B cell (primary cell): ENCODE measurements around the gene ZBTB2. TPM values are rescaled to one million over a fixed set of nuclear protein-coding genes. Genes with fewer than 3 reads are reported as not detected.

ENCODE experiments used
- ATAC-seq: fragments of 200-7000 bp; cut with Tn5 transposase; one replicate; pipeline ENCODE4 v1.10.0; 2021; ENCODE audit warnings: low read depth, mild to moderate bottlenecking, moderate number of reproducible peaks, moderate library complexity
- CTCF ChIA-PET: fragments of 350-600 bp; sonication (Branson Sonifier 250); formaldehyde crosslinking; loops from one replicate; lab custom pipeline; 2021; ENCODE audit warnings: antibody characterized with exemption, inconsistent platforms; lab: Charles Lee
- POLR2A ChIA-PET: fragments of 350-600 bp; sonication (Branson Sonifier 250); formaldehyde crosslinking; loops from one replicate; lab custom pipeline; 2021; ENCODE audit warnings: antibody characterized with exemption; lab: Charles Lee
- DNase-seq: peaks from one replicate; pipeline ENCODE4 v3.0.0; 2013
- H2AFZ ChIP-seq: 2 replicates; pipeline ENCODE4 v1.6.1; 2012; ENCODE audit warnings: mild to moderate bottlenecking, low read depth, low read length; ENCODE audit not compliant: insufficient read depth, poor library complexity, severe bottlenecking
- H3K27ac ChIP-seq, 2 donors: 1 replicate in 1 of 2; 2 replicates in 1 of 2; pipeline ENCODE4 v1.5.1; 2012 to 2013; ENCODE audit warnings: low read length in 2 of 2, mild to moderate bottlenecking in 2 of 2, moderate library complexity in 1 of 2
- H3K27me3 ChIP-seq, 4 experiments: fragments of 200-600 bp in 1 of 4; sonication (generic) in 1 of 4; replicated peaks in 1 of 4; 1 replicate in 2 of 4; 2 replicates in 2 of 4; pipeline versions ENCODE4 v1.6.1 to v1.7.0; 2013 to 2016; ENCODE audit warnings: low read length in 3 of 4, mild to moderate bottlenecking in 2 of 4, mixed read lengths in 1 of 4, moderate library complexity in 1 of 4; ENCODE audit not compliant: insufficient read depth in 4 of 4, control insufficient read depth in 3 of 4; ENCODE audit errors: control extremely low read depth in 1 of 4
- H3K36me3 ChIP-seq, 2 experiments: replicated peaks in 1 of 2; 1 replicate in 1 of 2; 2 replicates in 1 of 2; pipeline versions ENCODE4 v1.6.1 to v1.7.1; 2013; ENCODE audit warnings: low read length in 1 of 2; ENCODE audit not compliant: insufficient read depth in 2 of 2, control insufficient read depth in 1 of 2; ENCODE audit errors: control extremely low read depth in 1 of 2, extremely low read depth in 1 of 2
- H3K4me1 ChIP-seq, 2 donors: fragments of 200-600 bp in 1 of 2; sonication (generic) in 1 of 2; 1 replicate in 1 of 2; 2 replicates in 1 of 2; pipeline versions ENCODE4 v1.5.1 to v1.6.1; 2013 to 2017; ENCODE audit warnings: low read length in 2 of 2; ENCODE audit not compliant: control insufficient read depth in 2 of 2, insufficient read depth in 2 of 2
- H3K4me2 ChIP-seq: replicated peaks from 2 replicates; pipeline ENCODE3; 2012; ENCODE audit warnings: mild to moderate bottlenecking, low read depth, low read length; ENCODE audit not compliant: poor library complexity, severe bottlenecking
- H3K4me3 ChIP-seq, 5 experiments: fragments of 200-600 bp in 1 of 5; sonication (generic) in 1 of 5; 1 replicate in 3 of 5; 2 replicates in 2 of 5; pipeline versions ENCODE4 v1.5.1 to v1.7.0; 2011 to 2016; ENCODE audit warnings: low read length in 4 of 5, mild to moderate bottlenecking in 4 of 5, low read depth in 2 of 5, control low read depth in 1 of 5, moderate library complexity in 1 of 5; ENCODE audit not compliant: insufficient read depth in 1 of 5; ENCODE audit errors: control extremely low read depth in 1 of 5, extremely low read depth in 1 of 5
- H3K79me2 ChIP-seq: fragments of 200-600 bp; sonication (generic); one replicate; pipeline ENCODE4 v1.6.0; 2016; ENCODE audit warnings: low read length; ENCODE audit not compliant: control insufficient read depth, insufficient read depth
- H3K9ac ChIP-seq: fragments of 200-600 bp; sonication (generic); 2 replicates; pipeline ENCODE4 v1.6.1; 2017; ENCODE audit warnings: mild to moderate bottlenecking, low read length, moderate library complexity
- H3K9me3 ChIP-seq, 3 donors: one replicate each; pipeline versions ENCODE4 v1.6.1 to v1.7.1; 2013; ENCODE audit warnings: low read length in 2 of 3; ENCODE audit not compliant: control insufficient read depth in 2 of 3, insufficient read depth in 1 of 3; ENCODE audit errors: control extremely low read depth in 1 of 3
- H4K20me1 ChIP-seq: 2 replicates; pipeline ENCODE4 v1.6.0; 2012; ENCODE audit warnings: mild to moderate bottlenecking, low read length; ENCODE audit not compliant: insufficient read depth, control insufficient read depth, poor library complexity, severe bottlenecking
- H3K27ac Mint-ChIP-seq: one replicate; pipeline ENCODE4 v1.8.0; 2021; ENCODE audit warnings: mixed read lengths
- H3K27me3 Mint-ChIP-seq: one replicate; pipeline ENCODE4 v1.8.0; 2021; ENCODE audit warnings: mixed read lengths
- H3K4me1 Mint-ChIP-seq: one replicate; pipeline ENCODE4 v1.8.0; 2021; ENCODE audit warnings: mixed read lengths
- H3K4me3 Mint-ChIP-seq: one replicate; pipeline ENCODE4 v1.8.0; 2021; ENCODE audit warnings: mixed read lengths
- H3K9me3 Mint-ChIP-seq: one replicate; pipeline ENCODE4 v1.8.0; 2022; ENCODE audit warnings: mixed read lengths; ENCODE audit not compliant: insufficient read depth
- CTCF ChIP-seq: fragments of 200-600 bp; IDR thresholded peaks from one replicate; pipeline ENCODE4 v1.8.0; 2022; ENCODE audit warnings: antibody characterized with exemption, mild to moderate bottlenecking
- EZH2 ChIP-seq: IDR thresholded peaks from 2 replicates; pipeline ENCODE4 v1.6.1; 2012; ENCODE audit warnings: borderline replicate concordance, low read depth, mild to moderate bottlenecking, moderate library complexity, low read length; ENCODE audit not compliant: insufficient read depth, poor library complexity, severe bottlenecking
- WGBS: methylation state at CpG from one replicate; pipeline ENCODE4 v1.1.5; 2013; ENCODE audit warnings: missing lambda C conversion rate; ENCODE audit not compliant: insufficient coverage; 5-methylcytosine and 5-hydroxymethylcytosine counted together
- intact Hi-C: fragments of 100-400 bp; cut with micrococcal nuclease; formaldehyde crosslinking; loops from one replicate; pipeline ENCODE4 v1.10.0; 2022
- polyA plus RNA-seq: library from polyadenylated mRNA; depleted of rRNA; stranded (reverse); fragments of >200 nt; gene quantifications from 2 replicates; pipeline ENCODE4 v1.2.3, GENCODE V29; 2012
- total RNA-seq, 2 donors: library from RNA; stranded (reverse); fragments of 120-200 nt in 1 of 2; gene quantifications; 1 replicate in 1 of 2; 2 replicates in 1 of 2; pipeline versions ENCODE4 v1.2.3 to v1.2.4, GENCODE V29; 2013 to 2022

ZBTB2 gene
- total and polyA plus RNA-seq, 2 donors (not counting 1 experiment from before 2014, with no cell fraction given): 15.9 to 17.6 TPM

DNA sequence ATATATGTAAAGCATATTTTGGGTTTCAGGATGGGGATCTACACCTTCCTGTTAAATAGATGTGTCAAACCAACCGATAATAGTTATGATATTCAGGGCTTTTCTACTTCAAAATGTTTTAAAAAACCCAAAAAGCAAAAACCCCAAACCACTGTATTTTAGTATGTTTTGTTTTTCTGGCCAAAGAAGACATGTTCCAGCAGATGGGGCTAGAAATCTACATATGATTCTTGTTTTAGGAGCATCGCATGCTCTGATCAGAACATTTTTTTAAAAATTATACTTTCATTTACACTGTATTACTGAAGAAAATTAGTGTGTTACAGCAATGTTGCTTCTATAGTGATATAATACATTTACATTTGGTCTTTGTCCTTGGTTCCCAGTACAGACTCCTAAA is 49.6 kb upstream of the ZBTB2 start:
- H3K27me3 Mint-ChIP-seq: no peaks in the 10 kb centered on the region
- ATAC-seq: no peak
- no peak overlapping the region for H3K4me3 ChIP-seq
- peaks cover 6 to 14% of the 10 kb centered on the region in 2 experiments for H3K36me3 ChIP-seq
- peak; percentile 41 for DNase-seq
- no peak overlapping the region for H3K9ac ChIP-seq
- peaks cover 15% of the 10 kb centered on the region for H3K4me1 Mint-ChIP-seq
- peak overlapping the region; percentile 5 for H3K4me2 ChIP-seq
- CTCF ChIA-PET: interaction anchor here (0.7 to 1.8 kb wide), 12 partner anchors 8 to 898 kb away, joined by 3 to 11 read pairs (median 4); partner anchors contain the start of gene RMND1
- no peak overlapping the region for H2AFZ ChIP-seq
- peaks cover 6 to 8% of the 10 kb centered on the region in 2 donors for H3K4me1 ChIP-seq
- no CpG with 5 or more reads among the region's 2 CpGs for WGBS
- peak overlapping the region in 1 of 2 donors; percentile 27 for H3K27ac ChIP-seq
- intact Hi-C loops: loop anchor here (5.0 kb wide), 1 partner anchor 36 kb away; no protein-coding TSS in a partner anchor
- no peaks in the 10 kb centered on the region for H3K9me3 ChIP-seq
- no peaks in the 10 kb centered on the region for H3K9me3 Mint-ChIP-seq
- peaks cover 41% of the 10 kb centered on the region for H3K79me2 ChIP-seq
- H3K27ac Mint-ChIP-seq: no peak overlapping the region
- H3K27me3 ChIP-seq: no peaks in the 10 kb centered on the region
- no peak overlapping the region for H3K4me3 Mint-ChIP-seq
- peak; percentile 56 for TF ChIP-seq CTCF
- no peak for TF ChIP-seq EZH2
- H4K20me1 ChIP-seq: peaks cover 15% of the 10 kb centered on the region
- POLR2A ChIA-PET: no interaction called here

DNA sequence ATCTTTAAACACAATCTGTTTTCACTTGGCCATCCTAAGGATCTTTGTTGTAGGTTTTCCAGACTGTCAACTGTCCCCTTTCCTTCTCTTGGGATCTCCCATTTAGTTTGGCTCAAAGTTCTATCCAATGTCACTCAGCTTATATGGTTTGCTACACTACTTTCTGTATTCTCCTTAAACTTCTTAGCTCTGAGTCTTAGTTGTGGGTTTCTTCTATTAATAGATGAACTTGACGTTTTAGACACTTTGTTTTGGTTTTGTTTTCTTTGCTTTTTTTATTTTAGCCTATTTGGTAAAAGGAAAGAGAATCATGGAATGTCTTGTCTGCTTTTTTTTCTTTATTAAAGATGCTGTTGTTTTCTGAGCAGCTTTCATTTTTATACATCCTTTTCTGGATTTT is 49.1 kb upstream of the ZBTB2 start:
- ATAC-seq (no peak), DNase-seq (no peak)
- Histone ChIP-seq H3K79me2 (peaks cover 39% of the 10 kb centered on the region), H3K9me3 (no peaks in the 10 kb centered on the region), H3K4me3 (no peak overlapping the region), H4K20me1 (peaks cover 15% of the 10 kb centered on the region), H3K27ac (no peak overlapping the region), H2AFZ (no peak overlapping the region), H3K9ac (no peak overlapping the region), H3K27me3 (no peaks in the 10 kb centered on the region), H3K36me3 (peaks cover 6 to 14% of the 10 kb centered on the region in 2 experiments), H3K4me2 (peak overlapping the region; percentile 5), H3K4me1 (peaks cover 6 to 8% of the 10 kb centered on the region in 2 donors)
- Mint-ChIP-seq H3K4me1 (peaks cover 15% of the 10 kb centered on the region), H3K9me3 (no peaks in the 10 kb centered on the region), H3K27ac (no peak overlapping the region), H3K4me3 (no peak overlapping the region), H3K27me3 (no peaks in the 10 kb centered on the region)
- intact Hi-C loops: loop anchor here (5.0 kb wide), 1 partner anchor 37 kb away; no protein-coding TSS in a partner anchor
- WGBS: no CpG with 5 or more reads among the region's 1 CpG
- ChIA-PET POLR2A (no interaction called here), CTCF (interaction anchor here (0.7 to 1.7 kb wide), 6 partner anchors 8 to 684 kb away, joined by 3 to 11 read pairs (median 6); no protein-coding TSS in a partner anchor)
- no peak for TF ChIP-seq CTCF
